NCI-H2107 treated with DMSO at 0.1 percent for 48 hours (cell line): ENCODE data around the gene DUSP22.

Experiments
- DNase-seq: peaks from one replicate; lab custom pipeline; 2025; ENCODE audit not compliant: unreplicated experiment; lab: John Stamatoyannopoulos, UW

DUSP22 gene

DNA sequence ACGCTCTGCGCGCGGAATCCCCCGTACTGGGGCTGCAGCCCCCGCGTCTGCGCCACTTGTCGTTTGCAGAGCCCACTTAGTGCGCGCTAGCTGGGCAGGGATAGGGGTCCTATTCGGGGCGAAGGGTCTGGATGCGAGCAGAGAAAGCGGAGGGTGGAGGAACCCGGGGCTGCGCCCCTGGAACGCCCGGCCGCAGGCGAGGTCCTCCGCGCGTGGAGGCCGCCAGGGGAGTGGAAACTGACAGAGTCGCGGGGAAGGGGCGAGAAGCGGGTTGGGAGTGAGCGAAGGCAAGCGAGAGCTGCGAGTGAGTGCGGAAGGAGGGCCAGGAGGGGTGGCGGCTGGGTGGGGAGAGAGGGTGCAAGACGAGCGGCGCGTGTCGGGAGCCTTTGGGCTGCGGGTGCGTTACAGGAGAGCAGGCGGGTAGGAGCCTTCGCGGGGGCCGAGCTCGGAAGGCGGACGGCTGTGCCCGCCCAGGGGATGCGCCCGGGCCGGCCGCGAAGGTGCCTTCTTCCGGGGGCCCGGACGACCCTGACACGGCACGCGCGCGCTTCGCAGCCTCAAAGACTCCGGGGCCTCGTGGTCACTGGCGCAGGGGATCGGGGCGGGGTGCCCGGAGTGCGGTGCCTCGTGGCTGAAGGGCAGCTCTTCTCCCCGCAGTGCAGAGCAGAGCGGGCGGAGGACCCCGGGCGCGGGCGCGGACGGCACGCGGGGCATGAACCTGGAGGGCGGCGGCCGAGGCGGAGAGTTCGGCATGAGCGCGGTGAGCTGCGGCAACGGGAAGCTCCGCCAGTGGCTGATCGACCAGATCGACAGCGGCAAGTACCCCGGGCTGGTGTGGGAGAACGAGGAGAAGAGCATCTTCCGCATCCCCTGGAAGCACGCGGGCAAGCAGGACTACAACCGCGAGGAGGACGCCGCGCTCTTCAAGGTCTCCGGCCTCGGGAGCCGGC is 100.4 kb downstream of the DUSP22 start:
- DNase-seq, result no peak

DNA sequence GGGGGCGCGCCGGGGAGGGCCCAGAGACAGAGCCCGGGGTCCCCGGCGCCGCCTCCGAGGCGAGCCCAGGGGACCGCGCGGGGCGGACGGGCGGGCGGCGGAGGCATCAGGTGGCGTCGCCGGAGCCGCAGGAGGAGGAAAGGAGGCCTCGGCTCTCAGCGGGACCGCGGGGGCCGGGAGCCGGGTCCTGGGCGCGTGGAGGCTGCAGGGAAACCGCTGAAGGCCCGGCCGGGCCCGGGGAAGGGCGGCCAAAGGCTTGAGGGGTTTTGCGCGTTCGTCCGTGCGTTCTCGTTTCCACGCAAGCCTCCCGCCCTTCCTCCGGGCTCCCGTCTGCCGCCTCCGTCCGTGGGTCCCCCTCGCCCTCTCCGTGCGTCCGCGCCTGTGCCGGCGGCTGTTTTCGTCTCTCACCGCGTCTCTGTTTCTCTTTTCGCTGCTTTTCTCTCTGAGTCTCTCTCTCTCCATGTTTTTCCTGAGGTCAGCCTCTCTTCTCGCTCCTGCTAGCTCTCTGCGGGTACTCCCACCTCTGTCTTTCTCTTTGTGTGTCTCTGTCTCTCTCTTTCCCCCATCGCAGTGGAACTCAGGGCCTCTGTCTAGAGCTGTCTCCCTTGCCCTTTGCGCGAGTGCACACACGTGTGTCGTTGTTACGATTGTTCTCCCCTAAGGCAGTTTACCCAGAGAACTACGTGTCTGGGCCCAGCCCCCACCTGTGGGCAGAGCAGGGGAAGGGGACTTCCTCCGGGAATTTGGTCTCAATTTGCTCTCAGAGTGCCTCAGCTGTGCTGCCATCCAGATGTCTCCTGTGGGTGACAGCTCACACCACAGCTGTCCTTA is 101.3 kb downstream of the DUSP22 start:
- no peak for DNase-seq

DNA sequence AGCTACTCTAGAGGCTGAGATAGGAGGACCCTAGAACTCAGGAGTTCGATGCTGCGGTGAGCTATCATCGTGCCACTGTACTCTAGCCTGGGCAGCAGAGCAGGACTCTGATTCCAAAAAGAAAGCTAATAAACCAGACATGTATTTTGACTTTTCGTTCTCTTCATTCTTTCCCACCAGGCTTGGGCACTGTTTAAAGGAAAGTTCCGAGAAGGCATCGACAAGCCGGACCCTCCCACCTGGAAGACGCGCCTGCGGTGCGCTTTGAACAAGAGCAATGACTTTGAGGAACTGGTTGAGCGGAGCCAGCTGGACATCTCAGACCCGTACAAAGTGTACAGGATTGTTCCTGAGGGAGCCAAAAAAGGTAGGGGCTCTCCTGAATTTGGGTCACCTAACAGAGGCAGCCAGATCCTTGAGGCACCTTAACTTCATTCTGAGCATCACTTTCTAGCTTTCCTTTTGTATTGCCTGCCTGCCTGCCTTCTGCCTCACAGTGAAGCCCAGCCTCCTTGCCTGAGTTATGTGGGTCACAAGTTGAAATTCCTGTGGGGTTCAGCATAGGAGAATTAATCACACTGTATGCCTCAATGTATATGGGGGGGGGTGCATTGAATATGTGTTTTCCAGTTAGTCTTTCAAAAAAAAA is 102.5 kb downstream of the DUSP22 start:
- DNase-seq, result no peak

DNA sequence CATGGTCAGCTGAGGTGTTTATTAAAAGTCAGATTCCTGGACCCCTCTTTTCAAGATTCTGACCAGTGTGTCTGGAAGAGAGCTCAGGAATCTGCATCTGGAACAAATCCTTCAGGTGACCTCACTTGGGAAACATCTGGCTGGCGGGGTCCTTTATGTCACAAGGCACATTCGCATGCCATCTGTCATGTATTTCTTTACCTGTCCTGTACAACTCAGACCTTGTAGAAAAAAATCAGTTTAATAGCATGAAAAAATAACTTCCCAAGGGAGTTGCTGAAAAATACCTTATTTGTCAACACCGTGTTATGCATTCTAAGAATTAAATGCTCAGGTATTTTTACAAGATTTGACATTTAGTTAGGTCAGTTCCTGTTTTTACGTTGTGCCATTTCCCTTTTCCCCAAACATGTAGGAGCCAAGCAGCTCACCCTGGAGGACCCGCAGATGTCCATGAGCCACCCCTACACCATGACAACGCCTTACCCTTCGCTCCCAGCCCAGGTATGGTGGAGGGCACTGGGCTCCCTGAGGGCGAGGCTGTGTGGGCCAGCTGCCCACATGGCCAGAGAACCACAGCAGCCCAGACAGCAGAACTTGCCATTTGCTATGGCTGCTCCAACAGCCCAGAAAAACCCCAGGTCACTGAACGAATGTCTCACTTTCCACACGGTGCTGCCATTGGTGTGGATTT is 103.3 kb downstream of the DUSP22 start:
- DNase-seq, result no peak

DNA sequence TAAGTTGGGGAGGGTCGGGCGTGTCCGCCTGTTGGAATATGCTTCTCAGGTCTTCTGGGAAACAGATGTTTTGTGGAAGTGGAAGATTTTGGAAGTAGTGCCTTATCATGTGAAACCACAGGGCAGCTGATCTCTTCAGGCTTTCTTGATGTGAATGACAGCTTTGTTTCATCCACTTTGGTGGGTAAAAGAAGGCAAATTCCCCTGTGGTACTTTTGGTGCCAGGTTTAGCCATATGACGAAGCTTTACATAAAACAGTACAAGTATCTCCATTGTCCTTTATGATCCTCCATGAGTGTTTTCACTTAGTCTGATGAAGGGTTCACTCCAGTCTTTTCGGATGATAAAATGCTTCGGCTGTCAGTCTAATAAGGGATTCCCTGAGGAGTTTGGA is 103.8 kb downstream of the DUSP22 start:
- no peak for DNase-seq

DNA sequence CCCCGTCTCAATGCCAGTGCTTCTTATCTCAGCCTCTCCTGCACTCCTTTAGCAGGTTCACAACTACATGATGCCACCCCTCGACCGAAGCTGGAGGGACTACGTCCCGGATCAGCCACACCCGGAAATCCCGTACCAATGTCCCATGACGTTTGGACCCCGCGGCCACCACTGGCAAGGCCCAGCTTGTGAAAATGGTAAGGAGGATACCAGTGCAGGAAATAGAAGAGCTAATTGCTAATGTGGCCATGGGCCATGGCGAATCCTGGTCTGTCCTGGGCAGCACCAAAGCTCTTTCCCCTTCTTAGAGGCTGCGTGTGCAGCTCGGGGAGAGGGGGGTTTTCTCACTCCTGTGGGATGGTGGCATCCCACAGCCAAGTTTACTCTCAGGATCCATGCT is 104.8 kb downstream of the DUSP22 start:
- DNase-seq, result no peak

DNA sequence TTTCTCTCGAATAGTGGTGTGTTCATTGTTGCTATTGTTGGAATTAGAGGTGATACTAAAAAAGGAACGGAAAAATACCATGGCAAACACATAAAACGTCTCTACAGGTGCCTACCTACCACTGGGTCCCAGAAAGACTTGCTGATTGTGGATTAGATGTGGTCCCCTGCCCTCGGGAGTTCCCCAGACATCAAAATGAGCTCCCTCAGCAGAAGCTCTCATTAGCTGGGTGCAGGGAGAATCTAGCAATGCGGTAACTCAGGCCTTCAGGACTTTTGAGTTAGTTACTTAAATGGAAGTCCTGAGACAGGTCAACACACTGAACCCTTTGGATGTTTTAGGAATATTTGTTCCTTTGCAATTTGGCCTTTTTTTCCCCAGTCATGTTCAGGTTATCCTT is 105.3 kb downstream of the DUSP22 start:
- no peak for DNase-seq

DNA sequence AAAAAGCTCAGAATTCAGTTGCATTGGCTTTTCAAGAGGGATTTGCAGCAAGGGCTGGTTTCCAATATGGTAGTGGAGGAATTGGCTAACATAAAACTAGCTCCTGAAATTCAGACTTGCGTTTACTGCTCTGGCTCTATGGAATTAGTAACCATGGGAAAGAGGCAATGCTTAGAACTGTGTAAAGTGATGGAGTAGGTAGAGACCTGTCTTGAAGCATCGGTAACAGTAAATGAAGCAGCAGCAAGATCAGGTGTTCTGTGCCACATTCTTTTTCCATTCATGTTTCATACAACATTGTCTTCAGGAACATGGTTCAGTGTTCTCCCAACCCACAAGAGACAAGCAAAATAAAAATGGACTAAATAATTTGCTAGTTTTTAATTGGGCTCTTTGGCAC is 105.8 kb downstream of the DUSP22 start:
- no peak for DNase-seq

DNA sequence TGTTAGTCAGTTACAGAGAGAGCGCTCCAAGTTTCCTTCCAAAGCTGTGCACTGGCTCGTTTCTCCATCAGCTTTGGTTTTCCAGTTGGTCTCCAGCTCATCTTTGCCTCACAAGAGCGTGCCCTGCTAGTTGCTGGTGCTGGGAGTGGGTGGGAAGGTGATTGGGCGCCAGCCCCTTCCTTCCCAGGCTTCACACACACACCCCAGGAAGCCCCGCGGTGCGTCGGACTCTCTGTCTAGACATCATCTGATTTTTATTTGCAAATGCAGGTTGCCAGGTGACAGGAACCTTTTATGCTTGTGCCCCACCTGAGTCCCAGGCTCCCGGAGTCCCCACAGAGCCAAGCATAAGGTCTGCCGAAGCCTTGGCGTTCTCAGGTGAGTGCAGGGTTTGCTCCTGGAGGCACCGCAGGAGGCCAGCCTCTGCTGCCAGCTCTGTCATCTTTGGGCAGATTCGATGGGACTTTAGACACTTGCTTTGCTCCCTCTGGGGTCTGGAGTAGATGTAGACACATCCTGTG is 106.3 kb downstream of the DUSP22 start:
- DNase-seq, result no peak

DNA sequence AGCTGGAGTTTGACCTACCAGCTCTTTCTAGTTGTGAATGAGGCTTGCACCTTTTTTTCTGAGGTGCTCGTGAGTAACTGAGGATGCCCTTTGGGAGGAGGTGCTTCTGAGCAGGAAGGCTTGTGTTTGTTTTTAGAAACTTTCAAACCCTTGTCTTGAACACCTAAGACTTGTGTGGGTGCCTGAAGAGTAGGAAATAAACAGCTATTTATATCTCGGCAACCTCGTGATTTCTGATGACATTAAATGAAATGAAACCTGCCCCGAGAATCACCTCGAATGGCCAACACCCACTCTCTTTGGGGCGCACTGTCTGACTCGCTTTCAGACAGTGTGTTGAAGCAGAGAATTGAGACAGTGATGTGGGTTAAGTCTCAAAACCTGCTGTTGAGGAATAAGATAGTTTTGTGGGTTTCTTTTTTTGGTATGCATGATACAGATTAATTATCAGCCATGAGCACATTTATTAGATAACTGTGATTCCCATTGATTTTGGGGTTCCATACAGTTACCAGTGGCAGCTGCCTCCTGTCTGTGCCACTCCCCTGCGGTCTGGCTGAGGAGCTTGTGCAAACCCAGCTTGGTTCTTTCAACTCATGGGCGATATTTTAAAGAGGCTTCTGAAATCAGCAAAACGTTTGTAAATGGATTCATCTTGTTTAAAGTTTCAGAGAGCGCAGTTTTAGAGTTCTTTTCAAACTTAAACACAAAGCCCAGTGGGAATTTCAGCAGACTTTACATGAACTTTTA is 107.7 kb downstream of the DUSP22 start:
- no peak for DNase-seq

DNA sequence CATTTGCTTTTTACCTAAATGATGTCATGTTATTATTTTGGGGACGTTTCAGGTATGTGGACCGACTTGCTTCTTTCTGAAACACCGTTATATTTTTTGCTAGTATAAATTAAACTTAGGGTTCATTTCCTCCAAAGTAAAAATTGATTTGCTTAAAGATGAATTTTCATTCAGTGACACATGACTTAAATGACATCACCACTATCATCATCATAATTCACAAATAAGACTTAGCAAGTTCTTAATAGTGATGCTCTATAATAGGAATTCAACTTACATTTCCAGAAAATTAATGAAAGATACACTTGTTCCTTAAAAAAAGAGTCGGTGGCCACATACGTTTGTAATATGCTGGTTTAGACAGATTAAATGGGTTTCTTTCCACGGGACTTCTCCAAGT is 108.5 kb downstream of the DUSP22 start:
- DNase-seq, result no peak
